GM18526 (cell line): Measurements from ENCODE around the gene C1orf21.

Source experiments
- POLR2A ChIP-seq: IDR thresholded peaks from 3 replicates; pipeline ENCODE4 v1.6.1; 2011; ENCODE audit not compliant: insufficient read length; ENCODE audit errors: extremely low read depth

C1orf21 gene

GRCh38 chr1:184443624-184444023 is 56.8 kb downstream of the C1orf21 start:
- TF ChIP-seq POLR2A: no peak

GRCh38 chr1:184445997-184446396 is 59.2 kb downstream of the C1orf21 start:
- TF ChIP-seq POLR2A: no peak

GRCh38 chr1:184447651-184448185 is 60.9 kb downstream of the C1orf21 start:
- no peak for TF ChIP-seq POLR2A

GRCh38 chr1:184449916-184450315 is 63.1 kb downstream of the C1orf21 start:
- no peak for TF ChIP-seq POLR2A

GRCh38 chr1:184455786-184456185 is 69.0 kb downstream of the C1orf21 start:
- no peak for TF ChIP-seq POLR2A

- TF ChIP-seq POLR2A: no peak
Measured at GRCh38 chr1:184456189-184456588, 69.4 kb downstream of the C1orf21 start.

- TF ChIP-seq POLR2A: no peak
Measured at GRCh38 chr1:184457500-184457899, 70.7 kb downstream of the C1orf21 start.

GRCh38 chr1:184461321-184461720 is 74.5 kb downstream of the C1orf21 start:
- TF ChIP-seq POLR2A: no peak

GRCh38 chr1:184462155-184462554 is 75.3 kb downstream of the C1orf21 start:
- no peak for TF ChIP-seq POLR2A

- TF ChIP-seq POLR2A: no peak
Measured at GRCh38 chr1:184462990-184463389, 76.2 kb downstream of the C1orf21 start.

GRCh38 chr1:184463680-184464079 is 76.9 kb downstream of the C1orf21 start:
- TF ChIP-seq POLR2A: no peak

GRCh38 chr1:184464757-184465156 is 77.9 kb downstream of the C1orf21 start:
- no peak for TF ChIP-seq POLR2A

- no peak for TF ChIP-seq POLR2A
Measured at GRCh38 chr1:184465489-184466146, 78.8 kb downstream of the C1orf21 start.

GRCh38 chr1:184467295-184467694 is 80.5 kb downstream of the C1orf21 start:
- TF ChIP-seq POLR2A: no peak

- TF ChIP-seq POLR2A: no peak
Measured at GRCh38 chr1:184469396-184469795, 82.6 kb downstream of the C1orf21 start.

- TF ChIP-seq POLR2A: no peak
Measured at GRCh38 chr1:184471686-184472085, 84.9 kb downstream of the C1orf21 start.

GRCh38 chr1:184472136-184472535 is 85.3 kb downstream of the C1orf21 start:
- no peak for TF ChIP-seq POLR2A
